ENCODE results near the gene NRDC.

DNA sequence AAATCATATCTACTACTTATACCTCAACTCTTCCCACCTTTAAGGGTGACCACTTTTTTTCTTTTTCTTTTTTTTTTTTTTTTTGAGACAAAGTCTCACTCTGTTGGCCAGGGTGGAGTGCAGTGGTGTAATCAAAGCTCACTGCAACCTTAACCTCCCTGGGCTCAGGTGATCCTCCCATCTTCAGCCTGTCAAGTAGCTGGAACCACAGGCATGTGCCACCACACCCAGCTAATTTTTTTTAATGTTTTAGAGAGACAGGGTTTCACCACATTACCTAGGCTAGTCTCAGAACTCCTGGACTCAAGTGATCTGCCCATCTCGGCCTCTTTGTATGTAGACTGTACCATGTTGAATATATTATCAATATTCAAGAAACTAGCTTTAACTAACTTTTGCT lies 39.4 kb downstream of the NRDC start:
- TF ChIP-seq, protein P1, sequence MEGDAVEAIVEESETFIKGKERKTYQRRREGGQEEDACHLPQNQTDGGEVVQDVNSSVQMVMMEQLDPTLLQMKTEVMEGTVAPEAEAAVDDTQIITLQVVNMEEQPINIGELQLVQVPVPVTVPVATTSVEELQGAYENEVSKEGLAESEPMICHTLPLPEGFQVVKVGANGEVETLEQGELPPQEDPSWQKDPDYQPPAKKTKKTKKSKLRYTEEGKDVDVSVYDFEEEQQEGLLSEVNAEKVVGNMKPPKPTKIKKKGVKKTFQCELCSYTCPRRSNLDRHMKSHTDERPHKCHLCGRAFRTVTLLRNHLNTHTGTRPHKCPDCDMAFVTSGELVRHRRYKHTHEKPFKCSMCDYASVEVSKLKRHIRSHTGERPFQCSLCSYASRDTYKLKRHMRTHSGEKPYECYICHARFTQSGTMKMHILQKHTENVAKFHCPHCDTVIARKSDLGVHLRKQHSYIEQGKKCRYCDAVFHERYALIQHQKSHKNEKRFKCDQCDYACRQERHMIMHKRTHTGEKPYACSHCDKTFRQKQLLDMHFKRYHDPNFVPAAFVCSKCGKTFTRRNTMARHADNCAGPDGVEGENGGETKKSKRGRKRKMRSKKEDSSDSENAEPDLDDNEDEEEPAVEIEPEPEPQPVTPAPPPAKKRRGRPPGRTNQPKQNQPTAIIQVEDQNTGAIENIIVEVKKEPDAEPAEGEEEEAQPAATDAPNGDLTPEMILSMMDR (IDR thresholded peaks at IDR 0.05) = no peak
- TF ChIP-seq EP300 (IDR thresholded peaks at IDR 0.05) = no peak
- TF ChIP-seq POLR2A (IDR thresholded peaks at IDR 0.05; ENCODE audit: low read depth) = no peak
